D721Med (cell line): ENCODE measurements around the gene AANAT.

ENCODE experiments used
- DNase-seq: peaks from one replicate; pipeline ENCODE4 v3.0.0; 2011; ENCODE audit warnings: low spot score; ENCODE audit not compliant: insufficient read length
- FAIRE-seq: peaks from 2 replicates; lab custom pipeline; 2011; peaks lifted over from hg19 to GRCh38; lab: Jason Lieb, UNC
- CTCF ChIP-seq: IDR thresholded peaks from 2 replicates; pipeline ENCODE4 v1.5.1; 2012; ENCODE audit warnings: mild to moderate bottlenecking, control low read depth; ENCODE audit not compliant: insufficient read depth; ENCODE audit errors: missing control alignments

AANAT gene

GRCh38 chr17:76469076-76469990, 1.9 kb downstream of the AANAT start:
- DNase-seq: no peak
- FAIRE-seq: no peak
- no peak for TF ChIP-seq CTCF

GRCh38 chr17:76469991-76470739, 2.8 kb downstream of the AANAT start:
- no peak for DNase-seq
- FAIRE-seq: no peak
- TF ChIP-seq CTCF: no peak

- no peak for FAIRE-seq
- no peak for DNase-seq
- TF ChIP-seq CTCF: no peak
Measured at GRCh38 chr17:76471498-76472257, 4.3 kb downstream of the AANAT start.

GRCh38 chr17:76472258-76472645, 4.8 kb downstream of the AANAT start:
- TF ChIP-seq CTCF: no peak
- FAIRE-seq: no peak

GRCh38 chr17:76472726-76473125, 5.3 kb downstream of the AANAT start:
- no peak for TF ChIP-seq CTCF
- no peak for FAIRE-seq

More at GRCh38 chr17:76472258-76472645, 4.8 kb downstream of the AANAT start:
- no peak for DNase-seq

GRCh38 chr17:76473541-76473985, 6.2 kb downstream of the AANAT start:
- FAIRE-seq (no peak), DNase-seq (no peak)
- TF ChIP-seq CTCF: peak; percentile 30

More at GRCh38 chr17:76472726-76473125, 5.3 kb downstream of the AANAT start:
- DNase-seq: no peak
